ENCODE results near the gene EHD2. TPM values are rescaled to one million over a fixed set of nuclear protein-coding genes. Genes with fewer than 3 reads are reported as not detected.
"Not testable (repeated sequence)": the region's sequence is repeated elsewhere in the genome, so short reads cannot be mapped to it uniquely, and the experiment has no call there.

Gene EHD2
- total and polyA plus RNA-seq, 2 donors (not counting 1 experiment from before 2014, with no cell fraction given): 97.0 to 192 TPM

DNA sequence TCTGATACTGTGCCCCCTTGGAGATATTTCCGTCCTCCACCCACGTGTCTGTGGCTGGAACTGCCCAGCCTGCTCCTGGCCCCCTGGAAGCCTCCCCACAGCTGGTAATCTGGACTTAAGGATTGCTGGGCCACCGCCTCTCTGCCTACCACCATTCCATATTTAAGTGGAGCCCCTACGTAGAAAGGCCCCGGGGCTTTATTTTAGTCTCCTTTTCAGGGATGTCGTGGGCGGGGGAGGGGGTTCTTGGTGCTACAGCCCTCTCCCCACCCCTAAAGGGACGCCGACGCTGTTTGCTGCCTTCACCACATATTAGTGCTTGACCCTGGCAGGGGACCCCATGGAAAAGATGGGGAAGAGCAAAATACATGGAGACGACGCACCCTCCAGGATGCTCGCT is 29.4 kb downstream of the EHD2 start:
- DNase-seq (ENCODE audit: low read depth in 2 of 2): peak in 1 of 2 donors; percentile 57
- Histone ChIP-seq H3K27me3 (ENCODE audit: control insufficient read depth, insufficient read depth, low read length) (no peaks in the 10 kb centered on the region), H3K4me1 (ENCODE audit: control insufficient read depth, extremely low read depth, insufficient read depth, low read length) (peaks cover 19% of the 10 kb centered on the region), H4K20me1 (ENCODE audit: control insufficient read depth, extremely low read depth, insufficient read depth, low read length) (no peaks in the 10 kb centered on the region), H3K9ac (ENCODE audit: insufficient read depth, low read length) (peak overlapping the region; percentile 34), H3K4me3 (replicated peaks in 1 of 4; ENCODE audit: control extremely low read depth in 1 of 4, insufficient read depth in 1 of 4, low read depth in 3 of 4, low read length in 4 of 4) (peak overlapping the region in 1 of 4 experiments; percentile 21), H3K27ac (ENCODE audit: insufficient read depth, low read length) (peak overlapping the region; percentile 82), H3K79me2 (ENCODE audit: control insufficient read depth, insufficient read depth, low read length) (peaks cover 21% of the 10 kb centered on the region), H2AFZ (ENCODE audit: low read length) (no peak overlapping the region), H3K9me3 (ENCODE audit: control insufficient read depth, insufficient read depth, low read depth, low read length) (no peaks in the 10 kb centered on the region), H3K4me2 (ENCODE audit: extremely low read depth, insufficient read depth, low read length) (no peak overlapping the region), H3K36me3 (ENCODE audit: control insufficient read depth, insufficient read depth, low read length) (peaks cover 20% of the 10 kb centered on the region)
- TF ChIP-seq, protein P1, sequence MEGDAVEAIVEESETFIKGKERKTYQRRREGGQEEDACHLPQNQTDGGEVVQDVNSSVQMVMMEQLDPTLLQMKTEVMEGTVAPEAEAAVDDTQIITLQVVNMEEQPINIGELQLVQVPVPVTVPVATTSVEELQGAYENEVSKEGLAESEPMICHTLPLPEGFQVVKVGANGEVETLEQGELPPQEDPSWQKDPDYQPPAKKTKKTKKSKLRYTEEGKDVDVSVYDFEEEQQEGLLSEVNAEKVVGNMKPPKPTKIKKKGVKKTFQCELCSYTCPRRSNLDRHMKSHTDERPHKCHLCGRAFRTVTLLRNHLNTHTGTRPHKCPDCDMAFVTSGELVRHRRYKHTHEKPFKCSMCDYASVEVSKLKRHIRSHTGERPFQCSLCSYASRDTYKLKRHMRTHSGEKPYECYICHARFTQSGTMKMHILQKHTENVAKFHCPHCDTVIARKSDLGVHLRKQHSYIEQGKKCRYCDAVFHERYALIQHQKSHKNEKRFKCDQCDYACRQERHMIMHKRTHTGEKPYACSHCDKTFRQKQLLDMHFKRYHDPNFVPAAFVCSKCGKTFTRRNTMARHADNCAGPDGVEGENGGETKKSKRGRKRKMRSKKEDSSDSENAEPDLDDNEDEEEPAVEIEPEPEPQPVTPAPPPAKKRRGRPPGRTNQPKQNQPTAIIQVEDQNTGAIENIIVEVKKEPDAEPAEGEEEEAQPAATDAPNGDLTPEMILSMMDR (conservative IDR thresholded peaks at IDR 0.05 in 1 of 2, IDR thresholded peaks at IDR 0.05 in 1 of 2; ENCODE audit: low read depth in 1 of 2, low read length in 2 of 2): no peak

GRCh38 chr19:47745010-47745901 is 32.0 kb downstream of the EHD2 start, which contains the start of gene NOP53:
NOP53 (plus strand) TSS chr19:47745546; CDS start chr19:47745560, 14 bp downstream.
- peaks cover 2% of the 10 kb centered on the region for H4K20me1 ChIP-seq (ENCODE audit: control insufficient read depth, extremely low read depth, insufficient read depth, low read length)
- no peaks in the 10 kb centered on the region for H3K27me3 ChIP-seq (ENCODE audit: control insufficient read depth, insufficient read depth, low read length)
- H3K4me3 ChIP-seq (replicated peaks in 1 of 4; ENCODE audit: control extremely low read depth in 1 of 4, insufficient read depth in 1 of 4, low read depth in 3 of 4, low read length in 4 of 4): peak within 1 kb of the TSS; percentile 75 to 90 (median 80)
- no peak for TF ChIP-seq EZH2 (IDR thresholded peaks at IDR 0.05; ENCODE audit: low read length, missing control alignments)
- TF ChIP-seq, protein P1 (conservative IDR thresholded peaks at IDR 0.05 in 1 of 2, IDR thresholded peaks at IDR 0.05 in 1 of 2; ENCODE audit: low read depth in 1 of 2, low read length in 2 of 2): no peak
- H3K4me2 ChIP-seq (ENCODE audit: extremely low read depth, insufficient read depth, low read length): peak within 1 kb of the TSS; percentile 83
- peaks cover 24% of the 10 kb centered on the region for H3K79me2 ChIP-seq (ENCODE audit: control insufficient read depth, insufficient read depth, low read length)
- H2AFZ ChIP-seq (ENCODE audit: low read length): no peak within 1 kb of the TSS
- H3K36me3 ChIP-seq (ENCODE audit: control insufficient read depth, insufficient read depth, low read length): peaks cover 17% of the 10 kb centered on the region
- peak within 1 kb of the TSS; percentile 93 for H3K27ac ChIP-seq (ENCODE audit: insufficient read depth, low read length)
- H3K9ac ChIP-seq (ENCODE audit: insufficient read depth, low read length): peak within 1 kb of the TSS; percentile 92
- peak; percentile 92 to 97 for DNase-seq (ENCODE audit: low read depth in 2 of 2)
- H3K4me1 ChIP-seq (ENCODE audit: control insufficient read depth, extremely low read depth, insufficient read depth, low read length): peaks cover 19% of the 10 kb centered on the region
- H3K9me3 ChIP-seq (ENCODE audit: control insufficient read depth, insufficient read depth, low read depth, low read length): no peaks in the 10 kb centered on the region

DNA sequence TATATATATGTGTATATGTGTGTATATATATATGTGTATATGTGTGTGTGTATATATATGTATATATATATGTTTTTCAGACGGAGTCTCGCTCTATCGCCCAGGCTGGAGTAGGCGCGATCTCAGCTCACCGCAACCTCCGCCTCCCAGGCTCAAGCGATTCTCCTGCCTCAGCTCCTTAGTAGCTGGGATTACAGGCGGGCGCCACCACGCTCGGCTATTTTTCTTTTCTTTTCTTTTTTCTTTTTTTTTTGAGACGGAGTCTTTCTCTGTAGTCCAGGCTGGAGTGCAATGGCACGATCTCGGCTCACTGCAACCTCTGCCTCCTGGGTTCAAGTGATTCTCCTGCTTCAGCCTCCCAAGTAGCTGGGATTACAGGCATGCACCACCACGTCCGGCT is 32.9 kb downstream of the EHD2 start:
- not testable (repeated sequence) for DNase-seq (ENCODE audit: low read depth in 2 of 2); H3K9ac ChIP-seq (ENCODE audit: insufficient read depth, low read length); H3K27me3 ChIP-seq (ENCODE audit: control insufficient read depth, insufficient read depth, low read length); H2AFZ ChIP-seq (ENCODE audit: low read length); H4K20me1 ChIP-seq (ENCODE audit: control insufficient read depth, extremely low read depth, insufficient read depth, low read length); H3K9me3 ChIP-seq (ENCODE audit: control insufficient read depth, insufficient read depth, low read depth, low read length)
- peaks cover 19% of the 10 kb centered on the region for H3K4me1 ChIP-seq (ENCODE audit: control insufficient read depth, extremely low read depth, insufficient read depth, low read length)
- peak overlapping the region; percentile 49 for H3K4me2 ChIP-seq (ENCODE audit: extremely low read depth, insufficient read depth, low read length)
- H3K79me2 ChIP-seq (ENCODE audit: control insufficient read depth, insufficient read depth, low read length): peaks cover 24% of the 10 kb centered on the region
- H3K4me3 ChIP-seq (replicated peaks in 1 of 4; ENCODE audit: control extremely low read depth in 1 of 4, insufficient read depth in 1 of 4, low read depth in 3 of 4, low read length in 4 of 4): peak overlapping the region; percentile 75 to 90 (median 80)
- peaks cover 20% of the 10 kb centered on the region for H3K36me3 ChIP-seq (ENCODE audit: control insufficient read depth, insufficient read depth, low read length)
- H3K27ac ChIP-seq (ENCODE audit: insufficient read depth, low read length): peak overlapping the region; percentile 19
